GM12878 (cell line): ENCODE data around the gene ANO7. TPM values are rescaled to one million over a fixed set of nuclear protein-coding genes. Genes with fewer than 3 reads are reported as not detected.
A peak's percentile ranks its signal among the peaks of the same experiment; 100 is the strongest.

ENCODE experiments used
- ATAC-seq: fragments of 200-7000 bp; cut with Tn5 transposase; 3 replicates; pipeline ENCODE4 v1.9.1; 2020; ENCODE audit warnings: mild to moderate bottlenecking, moderate library complexity
- BruUV-seq: library from RNA; stranded (reverse); fragments of 400-500 nt; replicated peaks from 2 replicates; lab custom pipeline; 2021; lab: Mats Ljungman, UMichigan
- CTCF ChIA-PET: fragments of 300-600 bp; sonication (Branson Sonifier 250); formaldehyde crosslinking; extraction: SDS; loops from one replicate; lab custom pipeline; 2021; ENCODE audit warnings: inconsistent platforms; lab: Yijun Ruan, JAX
- POLR2A ChIA-PET: fragments of 350-600 bp; formaldehyde crosslinking; extraction: SDS; loops from one replicate; lab custom pipeline; 2021; ENCODE audit warnings: inconsistent platforms; lab: Charles Lee
- RAD21 ChIA-PET: fragments of 300-600 bp; sonication (Branson Sonifier 250); formaldehyde crosslinking; loops from one replicate; lab custom pipeline; 2023; ENCODE audit warnings: antibody characterized with exemption; ENCODE audit not compliant: unreplicated experiment; lab: Charles Lee
- SMC1A ChIA-PET: fragments of 300-600 bp; sonication (Branson Sonifier 250); formaldehyde crosslinking; loops from one replicate; lab custom pipeline; 2023; ENCODE audit not compliant: unreplicated experiment, uncharacterized antibody; lab: Charles Lee
- DNase-seq: peaks from one replicate; pipeline ENCODE4 v3.0.0-alpha.2; 2011; ENCODE audit warnings: low read depth, low spot score
- FAIRE-seq: peaks from 3 replicates; lab custom pipeline; 2011; peaks lifted over from hg19 to GRCh38; lab: Jason Lieb, UNC
- H2AFZ ChIP-seq: 2 replicates; pipeline ENCODE4 v1.6.0; 2011; ENCODE audit warnings: low read depth, low read length, control low read depth; ENCODE audit not compliant: control insufficient read depth
- H3K27ac ChIP-seq: 2 replicates; pipeline ENCODE4 v1.5.1; 2011; ENCODE audit warnings: control low read depth; ENCODE audit not compliant: control insufficient read depth, insufficient read depth
- H3K27me3 ChIP-seq, 2 experiments: replicated peaks in 1 of 2; 2 replicates each; pipeline versions ENCODE4 v1.6.0 to v1.6.1; 2011; ENCODE audit warnings: low read length in 1 of 2; ENCODE audit not compliant: control insufficient read depth in 2 of 2, insufficient read depth in 2 of 2
- H3K36me3 ChIP-seq, 2 experiments: 2 replicates each; pipeline ENCODE4 v1.5.1; 2011; ENCODE audit warnings: low read length in 1 of 2; ENCODE audit not compliant: control insufficient read depth in 2 of 2, insufficient read depth in 2 of 2
- H3K4me1 ChIP-seq: 2 replicates; pipeline ENCODE4 v1.6.1; 2011; ENCODE audit warnings: mild to moderate bottlenecking, low read length, moderate library complexity, mixed read lengths; ENCODE audit not compliant: control insufficient read depth, insufficient read depth
- H3K4me2 ChIP-seq: 2 replicates; pipeline ENCODE4 v1.6.0; 2011; ENCODE audit warnings: control low read depth; ENCODE audit not compliant: control insufficient read depth, insufficient read depth
- H3K4me3 ChIP-seq: fragments of 200-600 bp; sonication (generic); 2 replicates; pipeline ENCODE4 v1.5.1; 2016
- H3K79me2 ChIP-seq: 2 replicates; pipeline ENCODE4 v1.6.0; 2011; ENCODE audit warnings: low read length; ENCODE audit not compliant: control insufficient read depth, insufficient read depth
- H3K9ac ChIP-seq: 2 replicates; pipeline ENCODE4 v1.8.0; 2011; ENCODE audit warnings: low read length, control low read depth, mixed read lengths; ENCODE audit not compliant: control insufficient read depth, insufficient read depth
- H3K9me3 ChIP-seq: replicated peaks from 3 replicates; pipeline ENCODE4 v1.5.1; 2011; ENCODE audit warnings: mild to moderate bottlenecking, low read length; ENCODE audit not compliant: control insufficient read depth, insufficient read depth
- H4K20me1 ChIP-seq: 2 replicates; pipeline ENCODE4 v1.6.0; 2011; ENCODE audit not compliant: control insufficient read depth, insufficient read depth
- E4F1 ChIP-seq: fragments of 450-650 bp; IDR thresholded peaks from 2 replicates; pipeline ENCODE4 v1.6.1; 2018; ENCODE audit warnings: borderline replicate concordance, mild to moderate bottlenecking; ENCODE audit not compliant: partially characterized antibody
- EP300 ChIP-seq, 2 experiments: fragments of 150-350 bp in 1 of 2; IDR thresholded peaks; 2 replicates each; pipeline ENCODE4 v1.6.1; 2011 to 2012; ENCODE audit warnings: low read depth in 2 of 2, low read length in 2 of 2, borderline replicate concordance in 1 of 2, improper control_type of control experiment in 1 of 2, inconsistent platforms in 1 of 2; ENCODE audit not compliant: control insufficient read depth in 1 of 2
- NFYB ChIP-seq: IDR thresholded peaks from 2 replicates; pipeline ENCODE4 v1.6.1; 2011; ENCODE audit warnings: low read depth, mild to moderate bottlenecking, low read length, improper control_type of control experiment, moderate library complexity; ENCODE audit not compliant: insufficient read depth
- RAD21 ChIP-seq: IDR thresholded peaks from 2 replicates; pipeline ENCODE4 v1.6.1; 2011; ENCODE audit warnings: mild to moderate bottlenecking, low read depth, low read length, moderate library complexity; ENCODE audit not compliant: insufficient read depth
- WGBS: methylation state at CpG from one replicate; pipeline ENCODE4 v1.1.6; 2016; ENCODE audit warnings: low lambda C conversion rate; ENCODE audit not compliant: insufficient replicate concordance, insufficient coverage; ENCODE audit errors: missing lambda C conversion rate; 5-methylcytosine and 5-hydroxymethylcytosine counted together
- in situ Hi-C: fragments of 300-500 bp; cut with MboI; formaldehyde crosslinking; loops from 9 replicates; pipeline ENCODE4 v1.14.3; 2018; ENCODE audit warnings: mixed read lengths
- intact Hi-C: fragments of 100-400 bp; cut with micrococcal nuclease; formaldehyde crosslinking; loops from one replicate; pipeline ENCODE4 v1.14.2; 2022; ENCODE audit not compliant: unreplicated experiment
- polyA plus RNA-seq, 11 experiments: library from polyadenylated mRNA; depleted of rRNA in 4 of 11; unstranded in 6 of 11; stranded (reverse) in 5 of 11; fragments of >200 nt; fragmentation: Nextera tagmentation in 4 of 11; fragmentation: Illumina TruSeq in 1 of 11; extraction: Ambion mirVana in 4 of 11; extraction: Trizol in 1 of 11; gene quantifications; 1 replicate in 1 of 11; 2 replicates in 10 of 11; pipeline versions ENCODE4 v1.2.1 to v1.2.3, GENCODE V29; 2011 to 2016; ENCODE audit warnings: inconsistent platforms in 2 of 11, missing spikeins in 2 of 11, low read depth in 1 of 11
- total RNA-seq, 4 experiments: library from RNA; depleted of rRNA in 3 of 4; stranded (reverse); fragments of >200 nt in 3 of 4; fragmentation: Illumina TruSeq in 1 of 4; extraction: Trizol in 1 of 4; gene quantifications; 2 replicates each; pipeline versions ENCODE4 v1.2.1 to v1.2.3, GENCODE V29; 2013 to 2021

ANO7 gene
- total and polyA plus RNA-seq, 10 of the 15 experiments (the other 5 are each of a cell fraction or from before 2014, with no cell fraction given): 0.08 to 1.4 (median 0.44) TPM

- SMC1A ChIA-PET: interaction anchor here (0.8 kb wide), 1 partner anchor 118 kb away, joined by 4 read pairs; no protein-coding TSS in a partner anchor
- DNase-seq: no peak
Measured at GRCh38 chr2:241274127-241274526, 85.7 kb downstream of the ANO7 start.

More at GRCh38 chr2:241274127-241274526, 85.7 kb downstream of the ANO7 start:
- Histone ChIP-seq H3K4me1 (peaks cover 17% of the 10 kb centered on the region), H3K4me3 (no peak overlapping the region), H3K36me3 (peaks cover under 1 to 1% of the 10 kb centered on the region in 2 experiments; a peak in 3 of 4 replicates), H3K9me3 (no peaks in the 10 kb centered on the region; the same call in 2 of the 3 replicates), H2AFZ (no peak overlapping the region), H4K20me1 (peaks cover 6% of the 10 kb centered on the region; the same call in 1 of the 2 replicates), H3K4me2 (no peak overlapping the region), H3K27ac (no peak overlapping the region), H3K27me3 (no peaks in the 10 kb centered on the region), H3K9ac (no peak overlapping the region), H3K79me2 (peaks cover 86% of the 10 kb centered on the region)
- WGBS: 97% methylated on average over 5 of the region's 5 CpGs
- ChIA-PET RAD21 (no interaction called here), POLR2A (no interaction called here), CTCF (interaction anchor here (1.3 to 1.4 kb wide), 2 partner anchors 14 to 117 kb away, joined by 4 to 7 read pairs; no protein-coding TSS in a partner anchor)
- intact Hi-C loops (no loop called here), in situ Hi-C loops (no loop called here)
- BruUV-seq: no TSS peak
- FAIRE-seq: no peak
- ATAC-seq: no peak
- TF ChIP-seq RAD21 (0 out of 2 replicates have a peak, but pooled peaks have one; percentile 20), EP300 (IDR thresholded peaks at IDR 0.05; ENCODE audit: borderline replicate concordance in 1 of 2, control insufficient read depth in 1 of 2, low read depth in 2 of 2, low read length in 2 of 2) (no peak), E4F1 (no peak), NFYB (0 out of 2 replicates have a peak, but pooled peaks have one; percentile 49)

Other genes starting within 250 kb of the ANO7 start
- gene SNED1, start 190.1 kb upstream of the ANO7 start, total RNA-seq (2014; rRNA removed): 4.4 and 7.6 TPM in 2 replicates
- gene SNED1, start 190.1 kb upstream of the ANO7 start, total RNA-seq (2014; rRNA removed; fragmentation: Illumina TruSeq; extraction: Trizol): 3.4 TPM in 2 replicates
- 5.5 and 7.3 TPM in 2 replicates for gene SNED1, start 190.1 kb upstream of the ANO7 start, total RNA-seq (2021)
- gene SNED1, start 190.1 kb upstream of the ANO7 start, polyA plus RNA-seq (2011; rRNA removed): 3.6 and 4.4 TPM in 2 replicates
- 0.17 and 1.3 TPM in 2 replicates for gene SNED1, start 190.1 kb upstream of the ANO7 start, polyA plus RNA-seq (2014; fragmentation: Illumina TruSeq; extraction: Trizol)
- gene SNED1, start 190.1 kb upstream of the ANO7 start, polyA plus RNA-seq (2014; fragmentation: Nextera tagmentation; extraction: Ambion mirVana): under 1 TPM; 0.05 to 0.18 TPM
- 6.5 and 8.4 TPM in 2 replicates for gene SNED1, start 190.1 kb upstream of the ANO7 start, polyA plus RNA-seq (2014; rRNA removed)
- 1 to 10 TPM; 1.7 to 2.5 TPM for gene SNED1, start 190.1 kb upstream of the ANO7 start, polyA plus RNA-seq (2016; fragmentation: Nextera tagmentation; extraction: Ambion mirVana)
- 35.5 and 37.5 TPM in 2 replicates for gene MTERF4, start 86.4 kb upstream of the ANO7 start, total RNA-seq (2014; rRNA removed)
- gene MTERF4, start 86.4 kb upstream of the ANO7 start, total RNA-seq (2014; rRNA removed; fragmentation: Illumina TruSeq; extraction: Trizol): 52.0 and 56.3 TPM in 2 replicates
- 35.2 and 38.7 TPM in 2 replicates for gene MTERF4, start 86.4 kb upstream of the ANO7 start, total RNA-seq (2021)
- 63.6 and 66.4 TPM in 2 replicates for gene MTERF4, start 86.4 kb upstream of the ANO7 start, polyA plus RNA-seq (2011; rRNA removed)
- gene MTERF4, start 86.4 kb upstream of the ANO7 start, polyA plus RNA-seq (2014; fragmentation: Illumina TruSeq; extraction: Trizol): 69.1 and 85.4 TPM in 2 replicates
- 10 to 100 TPM; 36.7 to 45.0 TPM for gene MTERF4, start 86.4 kb upstream of the ANO7 start, polyA plus RNA-seq (2014; fragmentation: Nextera tagmentation; extraction: Ambion mirVana)
- 66.8 and 68.2 TPM in 2 replicates for gene MTERF4, start 86.4 kb upstream of the ANO7 start, polyA plus RNA-seq (2014; rRNA removed)
- gene MTERF4, start 86.4 kb upstream of the ANO7 start, polyA plus RNA-seq (2016; fragmentation: Nextera tagmentation; extraction: Ambion mirVana): 10 to 100 TPM; 44.7 to 46.0 TPM
- gene PASK, start 39.2 kb upstream of the ANO7 start, total RNA-seq (2014; rRNA removed): 32.6 and 35.2 TPM in 2 replicates
- 21.7 and 21.8 TPM in 2 replicates for gene PASK, start 39.2 kb upstream of the ANO7 start, total RNA-seq (2014; rRNA removed; fragmentation: Illumina TruSeq; extraction: Trizol)
- gene PASK, start 39.2 kb upstream of the ANO7 start, total RNA-seq (2021): 49.6 and 54.9 TPM in 2 replicates
- 59.4 and 62.2 TPM in 2 replicates for gene PASK, start 39.2 kb upstream of the ANO7 start, polyA plus RNA-seq (2011; rRNA removed)
- 24.3 and 29.5 TPM in 2 replicates for gene PASK, start 39.2 kb upstream of the ANO7 start, polyA plus RNA-seq (2014; fragmentation: Illumina TruSeq; extraction: Trizol)
- gene PASK, start 39.2 kb upstream of the ANO7 start, polyA plus RNA-seq (2014; fragmentation: Nextera tagmentation; extraction: Ambion mirVana): 10 to 100 TPM in 1 of 2 experiments, 1 to 10 TPM in 1; 9.6 to 10.8 TPM
- 36.7 and 42.0 TPM in 2 replicates for gene PASK, start 39.2 kb upstream of the ANO7 start, polyA plus RNA-seq (2014; rRNA removed)
- gene PASK, start 39.2 kb upstream of the ANO7 start, polyA plus RNA-seq (2016; fragmentation: Nextera tagmentation; extraction: Ambion mirVana): 10 to 100 TPM; 25.0 to 27.6 TPM
- 78.5 and 88.0 TPM in 2 replicates for gene PPP1R7, start 38.2 kb upstream of the ANO7 start, total RNA-seq (2014; rRNA removed)
- 85.7 and 87.8 TPM in 2 replicates for gene PPP1R7, start 38.2 kb upstream of the ANO7 start, total RNA-seq (2014; rRNA removed; fragmentation: Illumina TruSeq; extraction: Trizol)
- gene PPP1R7, start 38.2 kb upstream of the ANO7 start, total RNA-seq (2021): 76.9 and 84.3 TPM in 2 replicates
- gene PPP1R7, start 38.2 kb upstream of the ANO7 start, polyA plus RNA-seq (2011; rRNA removed): 123 and 157 TPM in 2 replicates
- gene PPP1R7, start 38.2 kb upstream of the ANO7 start, polyA plus RNA-seq (2014; fragmentation: Illumina TruSeq; extraction: Trizol): 146 and 167 TPM in 2 replicates
- gene PPP1R7, start 38.2 kb upstream of the ANO7 start, polyA plus RNA-seq (2014; fragmentation: Nextera tagmentation; extraction: Ambion mirVana): 10 to 100 TPM; 81.4 to 82.8 TPM
- gene PPP1R7, start 38.2 kb upstream of the ANO7 start, polyA plus RNA-seq (2014; rRNA removed): 91.5 and 99.6 TPM in 2 replicates
- gene PPP1R7, start 38.2 kb upstream of the ANO7 start, polyA plus RNA-seq (2016; fragmentation: Nextera tagmentation; extraction: Ambion mirVana): 100 to 1,000 TPM; 169 to 174 TPM
- gene HDLBP, start 127.0 kb downstream of the ANO7 start, total RNA-seq (2014; rRNA removed): 275 and 279 TPM in 2 replicates
- gene HDLBP, start 127.0 kb downstream of the ANO7 start, total RNA-seq (2014; rRNA removed; fragmentation: Illumina TruSeq; extraction: Trizol): 233 and 234 TPM in 2 replicates
- gene HDLBP, start 127.0 kb downstream of the ANO7 start, total RNA-seq (2021): 344 and 348 TPM in 2 replicates
- 88.3 and 135 TPM in 2 replicates for gene HDLBP, start 127.0 kb downstream of the ANO7 start, polyA plus RNA-seq (2011; rRNA removed)
- gene HDLBP, start 127.0 kb downstream of the ANO7 start, polyA plus RNA-seq (2014; fragmentation: Illumina TruSeq; extraction: Trizol): 306 and 383 TPM in 2 replicates
- 10 to 100 TPM; 19.5 to 56.8 TPM for gene HDLBP, start 127.0 kb downstream of the ANO7 start, polyA plus RNA-seq (2014; fragmentation: Nextera tagmentation; extraction: Ambion mirVana)
- gene HDLBP, start 127.0 kb downstream of the ANO7 start, polyA plus RNA-seq (2014; rRNA removed): 166 and 180 TPM in 2 replicates
- gene HDLBP, start 127.0 kb downstream of the ANO7 start, polyA plus RNA-seq (2016; fragmentation: Nextera tagmentation; extraction: Ambion mirVana): 100 to 1,000 TPM; 264 to 273 TPM
- 228 and 270 TPM in 2 replicates for gene SEPTIN2, start 127.2 kb downstream of the ANO7 start, total RNA-seq (2014; rRNA removed)
- gene SEPTIN2, start 127.2 kb downstream of the ANO7 start, total RNA-seq (2014; rRNA removed; fragmentation: Illumina TruSeq; extraction: Trizol): 248 and 251 TPM in 2 replicates
- 222 and 244 TPM in 2 replicates for gene SEPTIN2, start 127.2 kb downstream of the ANO7 start, total RNA-seq (2021)
- 474 and 566 TPM in 2 replicates for gene SEPTIN2, start 127.2 kb downstream of the ANO7 start, polyA plus RNA-seq (2011; rRNA removed)
- 354 and 392 TPM in 2 replicates for gene SEPTIN2, start 127.2 kb downstream of the ANO7 start, polyA plus RNA-seq (2014; fragmentation: Illumina TruSeq; extraction: Trizol)
- 100 to 1,000 TPM; 169 to 174 TPM for gene SEPTIN2, start 127.2 kb downstream of the ANO7 start, polyA plus RNA-seq (2014; fragmentation: Nextera tagmentation; extraction: Ambion mirVana)
- 232 and 290 TPM in 2 replicates for gene SEPTIN2, start 127.2 kb downstream of the ANO7 start, polyA plus RNA-seq (2014; rRNA removed)
- gene SEPTIN2, start 127.2 kb downstream of the ANO7 start, polyA plus RNA-seq (2016; fragmentation: Nextera tagmentation; extraction: Ambion mirVana): 100 to 1,000 TPM; 315 to 334 TPM
- gene FARP2, start 167.6 kb downstream of the ANO7 start, total RNA-seq (2014; rRNA removed): 36.0 and 45.0 TPM in 2 replicates
- 32.7 and 36.8 TPM in 2 replicates for gene FARP2, start 167.6 kb downstream of the ANO7 start, total RNA-seq (2014; rRNA removed; fragmentation: Illumina TruSeq; extraction: Trizol)
- 62.6 and 67.5 TPM in 2 replicates for gene FARP2, start 167.6 kb downstream of the ANO7 start, total RNA-seq (2021)
- 47.1 and 51.8 TPM in 2 replicates for gene FARP2, start 167.6 kb downstream of the ANO7 start, polyA plus RNA-seq (2011; rRNA removed)
- gene FARP2, start 167.6 kb downstream of the ANO7 start, polyA plus RNA-seq (2014; fragmentation: Illumina TruSeq; extraction: Trizol): 36.8 and 47.7 TPM in 2 replicates
- gene FARP2, start 167.6 kb downstream of the ANO7 start, polyA plus RNA-seq (2014; fragmentation: Nextera tagmentation; extraction: Ambion mirVana): 1 to 10 TPM; 5.5 to 5.6 TPM
- 31.2 and 35.1 TPM in 2 replicates for gene FARP2, start 167.6 kb downstream of the ANO7 start, polyA plus RNA-seq (2014; rRNA removed)
- 10 to 100 TPM; 50.6 to 54.4 TPM for gene FARP2, start 167.6 kb downstream of the ANO7 start, polyA plus RNA-seq (2016; fragmentation: Nextera tagmentation; extraction: Ambion mirVana)